Measurements from ENCODE around the gene NUAK2. TPM values are rescaled to one million over a fixed set of nuclear protein-coding genes. Genes with fewer than 3 reads are reported as not detected.
A peak's percentile ranks its signal among the peaks of the same experiment; 100 is the strongest.

Gene NUAK2
- total and polyA plus RNA-seq, 2 of the 8 experiments (the other 6 are each of a cell fraction or from before 2014, with no cell fraction given): 9.4 to 12.9 TPM

DNA sequence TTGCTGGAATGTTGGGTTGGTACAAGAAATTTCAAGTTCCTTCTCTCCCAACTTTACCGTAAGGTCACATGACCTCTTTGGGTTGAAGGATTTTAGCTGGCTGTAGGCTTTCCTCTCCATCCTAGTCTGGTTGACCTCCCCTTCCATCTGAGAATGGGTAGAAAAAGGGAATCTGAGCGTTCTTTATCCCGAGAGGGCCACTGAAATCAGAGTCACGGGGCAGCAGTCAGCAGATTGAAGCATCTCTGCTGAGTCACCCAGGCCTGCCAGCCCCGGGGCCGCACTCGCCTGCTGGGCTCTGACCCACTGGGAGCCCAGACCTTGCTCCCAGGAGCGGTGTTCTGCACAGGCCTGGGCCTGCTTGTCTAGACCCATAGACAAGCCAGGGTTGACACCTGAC lies 62.8 kb downstream of the NUAK2 start:
- H3K27me3 ChIP-seq (replicated peaks in 1 of 4; ENCODE audit: control insufficient read depth in 3 of 4, extremely low read depth in 1 of 4, insufficient read depth in 3 of 4, low read length in 3 of 4): no peaks in the 10 kb centered on the region
- no peak overlapping the region for H2BK120ac ChIP-seq (replicated peaks; ENCODE audit: low read depth, low read length)
- no peak overlapping the region for H2BK15ac ChIP-seq (ENCODE audit: low read length)
- H3K4me3 ChIP-seq (ENCODE audit: extremely low read depth in 1 of 4, insufficient read depth in 2 of 4, low read depth in 3 of 4, low read length in 4 of 4): no peak overlapping the region
- DNase-seq (ENCODE audit: low read depth in 1 of 2, low spot score in 2 of 2): no peak
- H3K56ac ChIP-seq (replicated peaks; ENCODE audit: insufficient read length, low read depth, low read length): no peak overlapping the region
- no peak overlapping the region; a peak in 1 of 7 replicates for H3K9ac ChIP-seq (replicated peaks in 1 of 4; ENCODE audit: extremely low read depth in 1 of 4, low read depth in 3 of 4, low read length in 3 of 4)
- TF ChIP-seq BACH1 (IDR thresholded peaks at IDR 0.05; ENCODE audit: low read length) (peak; percentile 76), RFX5 (IDR thresholded peaks at IDR 0.05; ENCODE audit: borderline replicate concordance, low read depth, low read length) (no peak)
- H3K36me3 ChIP-seq (ENCODE audit: control insufficient read depth in 2 of 4, insufficient read depth in 4 of 4, low read length in 3 of 4): no peaks in the 10 kb centered on the region
- no peak overlapping the region for H3K14ac ChIP-seq (ENCODE audit: insufficient read length)
- no peaks in the 10 kb centered on the region for H3K79me2 ChIP-seq (ENCODE audit: control insufficient read depth in 1 of 2, insufficient read depth in 2 of 2, low read length in 2 of 2)
- ChIA-PET CTCF (ENCODE audit: partially characterized antibody) (interaction anchor here (0.9 to 42.6 kb wide), 9 partner anchors 1 to 268 kb away, joined by 3 to 2424 read pairs (median 35); partner anchors contain the start of genes KLHDC8A, NUAK2 and TMCC2), POLR2A (ENCODE audit: partially characterized antibody) (interaction anchor here (1.1 to 2.1 kb wide), 4 partner anchors 9 to 206 kb away, joined by 3 to 6 read pairs (median 4); partner anchors contain the start of gene TMCC2)
- no peak overlapping the region for H2AK5ac ChIP-seq (ENCODE audit: low read depth, low read length)
- no peak for FAIRE-seq
- H3K27ac ChIP-seq (ENCODE audit: low read depth, low read length): no peak overlapping the region
- no peak overlapping the region for H3K4me2 ChIP-seq (ENCODE audit: insufficient read depth in 1 of 2, low read depth in 2 of 2, low read length in 2 of 2)
- H2AFZ ChIP-seq (ENCODE audit: low read length): no peak overlapping the region
- H3K79me1 ChIP-seq (ENCODE audit: low read depth, low read length): no peaks in the 10 kb centered on the region; the same call in 1 of the 2 replicates
- H2BK5ac ChIP-seq (ENCODE audit: low read depth, low read length): peak overlapping the region; percentile 68; the same call in 1 of the 2 replicates
- no peak overlapping the region for H3K4ac ChIP-seq (replicated peaks; ENCODE audit: insufficient read length, low read depth, low read length)
- no peaks in the 10 kb centered on the region for H4K20me1 ChIP-seq (replicated peaks in 1 of 2; ENCODE audit: control insufficient read depth in 1 of 2, insufficient read depth in 2 of 2, low read length in 2 of 2)
- H4K5ac ChIP-seq (ENCODE audit: insufficient read length, low read depth, low read length): no peak overlapping the region
- H2BK20ac ChIP-seq (ENCODE audit: low read length): no peak overlapping the region
- H2BK12ac ChIP-seq (ENCODE audit: low read depth, low read length): no peak overlapping the region
- 82% methylated on average over 7 of the region's 8 CpGs; no CpG with 5 or more reads in 1 of the 2 experiments for WGBS, 2 experiments (ENCODE audit: extremely low coverage in 1 of 2, insufficient coverage in 1 of 2, insufficient read length in 1 of 2, insufficient replicate concordance in 2 of 2, low coverage in 1 of 2, low lambda C conversion rate in 2 of 2, missing lambda C conversion rate in 1 of 2)
- 0 out of 2 replicates have a peak overlapping the region, but pooled peaks have one; percentile 3 for H3K18ac ChIP-seq (ENCODE audit: extremely low read depth, low read length)
- no peak overlapping the region for H3K23ac ChIP-seq (ENCODE audit: insufficient read length)
- H3K9me3 ChIP-seq (ENCODE audit: insufficient read depth in 2 of 2, low read depth in 1 of 2, low read length in 1 of 2): no peaks in the 10 kb centered on the region
- H4K91ac ChIP-seq (replicated peaks; ENCODE audit: insufficient read length, low read length): no peak overlapping the region
- no peak overlapping the region; the same call in 1 of the 2 replicates for H4K8ac ChIP-seq (ENCODE audit: extremely low read depth, insufficient read depth, low read length)
- H3K23me2 ChIP-seq (ENCODE audit: low read depth, low read length): no peaks in the 10 kb centered on the region
- peaks cover 4 to 13% (median 6%) of the 10 kb centered on the region in 4 experiments; a peak in 5 of 7 replicates for H3K4me1 ChIP-seq (replicated peaks in 1 of 4; ENCODE audit: control insufficient read depth in 3 of 4, insufficient read depth in 4 of 4, low read length in 3 of 4)
